ENCODE results near the gene ARMC9.

ARMC9 gene

DNA sequence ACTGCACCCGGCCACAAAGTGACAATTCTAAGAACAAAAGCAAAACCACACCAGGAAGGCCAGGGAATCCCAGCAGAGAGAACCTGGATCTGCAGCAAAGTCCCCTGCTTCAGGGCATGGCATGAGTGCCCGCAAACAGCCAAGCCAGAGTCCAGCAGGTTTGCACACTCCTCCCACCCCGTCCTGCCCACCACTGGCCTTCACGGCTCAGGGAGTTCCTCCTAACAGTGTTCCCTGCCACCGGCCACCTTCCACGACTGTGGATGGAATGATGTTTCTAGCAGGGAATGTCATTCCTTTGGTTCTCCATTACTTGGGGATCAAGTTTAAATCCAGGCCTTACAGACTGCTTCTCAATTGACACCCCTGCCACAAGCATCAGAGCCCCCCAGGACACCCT, 155.0 kb downstream of the ARMC9 start:
- TF ChIP-seq, protein P1, sequence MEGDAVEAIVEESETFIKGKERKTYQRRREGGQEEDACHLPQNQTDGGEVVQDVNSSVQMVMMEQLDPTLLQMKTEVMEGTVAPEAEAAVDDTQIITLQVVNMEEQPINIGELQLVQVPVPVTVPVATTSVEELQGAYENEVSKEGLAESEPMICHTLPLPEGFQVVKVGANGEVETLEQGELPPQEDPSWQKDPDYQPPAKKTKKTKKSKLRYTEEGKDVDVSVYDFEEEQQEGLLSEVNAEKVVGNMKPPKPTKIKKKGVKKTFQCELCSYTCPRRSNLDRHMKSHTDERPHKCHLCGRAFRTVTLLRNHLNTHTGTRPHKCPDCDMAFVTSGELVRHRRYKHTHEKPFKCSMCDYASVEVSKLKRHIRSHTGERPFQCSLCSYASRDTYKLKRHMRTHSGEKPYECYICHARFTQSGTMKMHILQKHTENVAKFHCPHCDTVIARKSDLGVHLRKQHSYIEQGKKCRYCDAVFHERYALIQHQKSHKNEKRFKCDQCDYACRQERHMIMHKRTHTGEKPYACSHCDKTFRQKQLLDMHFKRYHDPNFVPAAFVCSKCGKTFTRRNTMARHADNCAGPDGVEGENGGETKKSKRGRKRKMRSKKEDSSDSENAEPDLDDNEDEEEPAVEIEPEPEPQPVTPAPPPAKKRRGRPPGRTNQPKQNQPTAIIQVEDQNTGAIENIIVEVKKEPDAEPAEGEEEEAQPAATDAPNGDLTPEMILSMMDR (IDR thresholded peaks at IDR 0.05; ENCODE audit: borderline replicate concordance, insufficient read depth, low read depth, low read length) = no peak
- no peak overlapping the region for H3K4me3 ChIP-seq (ENCODE audit: low read depth, low read length)

DNA sequence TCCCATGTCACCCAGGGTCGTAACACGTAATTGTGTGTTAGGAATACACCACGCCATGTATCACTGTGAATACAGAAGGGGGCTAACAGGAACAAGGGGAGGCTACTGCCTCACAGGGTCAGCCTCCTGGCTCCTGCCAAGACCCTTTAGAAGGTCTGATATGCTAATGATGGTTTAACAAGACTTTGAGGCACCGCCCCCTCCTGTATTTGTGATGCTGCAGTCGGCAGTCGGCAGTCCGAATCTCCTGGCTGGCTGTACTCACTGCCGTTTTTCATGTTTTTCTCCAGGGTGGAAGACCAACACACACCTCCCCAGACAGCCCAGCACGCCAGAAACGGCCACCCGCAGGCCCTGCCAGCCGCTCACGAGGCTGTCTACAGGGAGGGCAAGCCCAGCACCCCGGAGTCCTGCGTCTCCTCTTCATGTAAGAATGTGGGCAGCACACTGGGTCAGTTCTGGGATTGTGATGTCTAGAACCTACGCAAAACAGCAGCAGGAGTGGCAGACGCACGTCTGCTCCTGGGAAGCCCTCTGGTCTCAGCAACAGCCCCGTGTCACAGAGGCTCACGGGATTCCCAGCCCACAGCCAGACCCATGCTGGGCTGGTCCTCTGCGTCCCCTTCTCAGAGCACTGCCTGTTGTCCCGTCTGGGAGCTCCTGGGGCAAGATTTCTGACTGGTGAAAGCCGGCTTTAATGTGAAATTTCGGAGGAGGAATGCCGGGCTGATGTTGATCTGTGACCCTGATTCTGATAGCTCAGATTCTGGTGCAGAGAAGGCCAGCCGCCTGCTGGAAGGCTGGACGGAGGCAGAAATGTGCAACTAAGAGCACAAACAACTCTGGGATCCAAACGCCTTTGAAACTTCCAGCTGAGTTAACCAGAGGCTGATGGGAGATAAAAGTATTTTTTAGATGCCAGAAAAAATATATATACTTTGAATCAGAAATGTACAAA, 157.4 kb downstream of the ARMC9 start:
- H3K4me3 ChIP-seq (ENCODE audit: low read depth, low read length) = no peak overlapping the region
- TF ChIP-seq, protein P1 (IDR thresholded peaks at IDR 0.05; ENCODE audit: borderline replicate concordance, insufficient read depth, low read depth, low read length) = no peak

DNA sequence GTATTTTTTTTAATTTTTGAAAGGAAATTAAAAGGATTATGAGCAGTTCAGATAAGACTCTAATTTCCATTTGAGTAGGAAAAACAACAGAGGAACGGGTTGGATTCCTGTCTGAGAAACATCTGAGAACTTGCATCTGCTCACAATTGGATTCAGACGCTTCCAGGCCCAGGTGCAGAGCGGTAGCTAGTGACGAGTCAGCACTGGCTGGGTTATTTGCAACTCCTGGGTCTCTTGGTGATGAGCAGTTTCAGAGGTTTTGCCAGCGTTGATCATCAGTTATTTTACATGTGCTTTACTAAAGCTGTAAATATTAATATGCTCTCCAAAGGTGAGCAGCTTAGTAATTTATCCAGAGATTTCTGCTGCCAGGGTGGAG, 158.0 kb downstream of the ARMC9 start:
- H3K4me3 ChIP-seq (ENCODE audit: low read depth, low read length) = no peak overlapping the region

DNA sequence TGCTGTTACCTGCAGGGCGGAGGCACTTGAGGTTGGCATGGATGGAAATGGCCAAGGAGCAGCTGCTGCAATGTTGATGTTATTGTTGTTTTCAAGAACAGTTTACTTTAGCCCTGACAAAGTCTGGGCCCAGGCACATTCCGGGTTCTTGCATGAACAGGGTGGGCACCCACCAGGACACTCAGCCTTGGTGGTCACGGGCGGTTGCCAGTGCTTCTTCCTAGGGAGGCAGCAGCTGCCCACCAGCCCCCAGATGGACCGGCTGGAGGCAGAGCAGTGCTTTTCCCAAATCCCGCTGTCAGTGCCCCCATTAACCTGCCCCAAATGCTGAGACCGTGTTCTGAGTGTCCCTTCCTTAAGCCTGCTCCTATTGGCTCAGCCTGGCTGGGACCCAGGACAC, 158.6 kb downstream of the ARMC9 start:
- no peak overlapping the region for H3K4me3 ChIP-seq (ENCODE audit: low read depth, low read length)
- TF ChIP-seq, protein P1 (IDR thresholded peaks at IDR 0.05; ENCODE audit: borderline replicate concordance, insufficient read depth, low read depth, low read length) = no peak

More for the DNA sequence above, 158.0 kb downstream of the ARMC9 start:
- TF ChIP-seq, protein P1 (IDR thresholded peaks at IDR 0.05; ENCODE audit: borderline replicate concordance, insufficient read depth, low read depth, low read length) = no peak

DNA sequence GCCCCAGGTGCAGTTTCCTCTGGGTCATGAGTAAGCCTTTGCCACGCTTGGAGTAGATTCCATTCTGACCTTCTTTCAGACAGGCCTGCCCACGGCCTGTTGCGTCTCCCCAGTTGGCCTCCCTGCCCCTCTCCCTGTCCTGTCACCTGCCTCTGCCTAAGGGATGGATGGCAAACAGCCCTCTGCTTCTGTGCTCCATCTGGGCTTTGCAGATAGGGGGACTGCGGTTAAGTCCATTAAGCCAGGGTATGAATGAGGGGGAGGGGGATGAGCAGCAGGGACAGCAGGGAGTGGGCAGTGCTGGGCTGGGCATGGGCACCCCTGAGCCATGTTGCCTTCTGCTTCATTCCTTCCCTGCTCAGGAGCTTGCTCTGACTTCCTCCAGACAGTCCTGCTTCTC, 159.5 kb downstream of the ARMC9 start:
- TF ChIP-seq, protein P1 (IDR thresholded peaks at IDR 0.05; ENCODE audit: borderline replicate concordance, insufficient read depth, low read depth, low read length) = no peak
- H3K4me3 ChIP-seq (ENCODE audit: low read depth, low read length) = no peak overlapping the region

DNA sequence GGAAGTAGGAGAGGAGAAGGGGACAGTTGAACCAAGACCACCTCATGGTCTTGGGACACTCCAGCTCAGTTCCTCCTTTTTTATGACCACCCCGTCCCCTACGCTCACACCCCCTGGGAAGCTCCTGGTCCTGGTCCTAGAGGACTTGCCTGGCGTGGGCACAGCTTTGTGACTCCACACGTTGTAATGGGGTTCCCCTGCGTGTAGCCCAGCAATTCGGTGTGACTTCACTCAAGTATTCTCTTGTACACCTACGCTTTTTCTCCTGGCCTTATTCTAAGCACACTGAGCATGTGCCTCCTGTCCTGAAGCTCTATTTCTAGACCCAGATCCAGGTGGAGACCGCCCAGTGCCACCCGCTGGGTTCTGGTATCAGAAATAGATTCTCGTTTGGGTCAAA, 161.0 kb downstream of the ARMC9 start:
- TF ChIP-seq, protein P1 (IDR thresholded peaks at IDR 0.05; ENCODE audit: borderline replicate concordance, insufficient read depth, low read depth, low read length) = no peak
- no peak overlapping the region for H3K4me3 ChIP-seq (ENCODE audit: low read depth, low read length)

DNA sequence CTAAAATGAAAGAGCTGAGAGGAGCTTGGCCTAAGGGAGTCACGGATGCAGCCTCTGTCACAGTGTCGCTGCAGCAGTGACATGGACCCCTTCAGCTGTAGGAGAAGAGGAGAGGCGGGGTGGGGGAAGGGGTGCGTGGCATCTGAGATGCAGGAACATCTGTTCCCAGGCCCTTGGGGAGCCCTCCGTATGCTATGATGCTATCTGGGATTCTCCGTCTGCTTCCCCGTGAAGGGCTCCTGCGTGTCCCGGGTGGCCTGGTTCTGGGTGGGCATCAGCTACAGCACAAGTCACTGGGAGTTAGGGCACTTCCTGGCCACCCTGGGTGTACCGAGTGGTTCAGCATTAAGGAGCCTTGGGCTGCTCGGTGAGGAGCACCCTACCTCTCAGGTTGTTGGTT, 161.5 kb downstream of the ARMC9 start:
- no peak overlapping the region for H3K4me3 ChIP-seq (ENCODE audit: low read depth, low read length)
- TF ChIP-seq, protein P1 (IDR thresholded peaks at IDR 0.05; ENCODE audit: borderline replicate concordance, insufficient read depth, low read depth, low read length) = no peak

Measured in GM12875 (cell line).